Right lobe of liver (tissue), 6 donors: ENCODE results near the gene HPSE2. TPM values are rescaled to one million over a fixed set of nuclear protein-coding genes. Genes with fewer than 3 reads are reported as not detected.
"Not testable (repeated sequence)": the region's sequence is repeated elsewhere in the genome, so short reads cannot be mapped to it uniquely, and the experiment has no call there.

Experiments used
- ATAC-seq, 4 donors: fragments of 200-7000 bp; cut with Tn5 transposase; one replicate each; pipeline ENCODE4 v1.9.1; 2020; ENCODE audit warnings: mild to moderate bottlenecking in 4 of 4, moderate library complexity in 4 of 4
- DNase-seq, 3 donors: peaks; one replicate each; pipeline ENCODE4 v3.0.0-alpha.2; 2020
- H3K27ac ChIP-seq, 3 donors: fragments of 200-600 bp; one replicate each; pipeline ENCODE4 v1.8.0; 2022
- H3K27me3 ChIP-seq, 2 donors: fragments of 200-600 bp; one replicate each; pipeline ENCODE4 v1.8.0; 2022
- H3K36me3 ChIP-seq, 4 donors: fragments of 200-600 bp; sonication (generic) in 1 of 4; one replicate each; pipeline versions ENCODE4 v1.5.1 to v1.8.0; 2017 to 2022; ENCODE audit warnings: control low read depth in 1 of 4
- H3K4me1 ChIP-seq, 4 donors: fragments of 200-600 bp; sonication (generic) in 1 of 4; one replicate each; pipeline versions ENCODE4 v1.5.1 to v1.8.0; 2017 to 2022; ENCODE audit warnings: control low read depth in 1 of 4
- H3K4me3 ChIP-seq, 3 donors: fragments of 200-600 bp; one replicate each; pipeline ENCODE4 v1.8.0; 2022
- H3K9me3 ChIP-seq, 4 donors: fragments of 200-600 bp; sonication (generic) in 1 of 4; one replicate each; pipeline versions ENCODE4 v1.5.1 to v1.8.0; 2017 to 2022; ENCODE audit warnings: control low read depth in 1 of 4
- POLR2A ChIP-seq: fragments of 450-650 bp; IDR thresholded peaks from one replicate; pipeline ENCODE4 v1.6.1; 2017; ENCODE audit warnings: antibody characterized with exemption, mild to moderate bottlenecking
- WGBS: methylation state at CpG from one replicate; pipeline ENCODE4 v1.1.6; 2018; ENCODE audit warnings: low coverage, low lambda C conversion rate; ENCODE audit not compliant: insufficient coverage; ENCODE audit errors: missing lambda C conversion rate; 5-methylcytosine and 5-hydroxymethylcytosine counted together
- intact Hi-C, 2 donors: fragments of 100-400 bp; cut with DNase I; formaldehyde crosslinking; loops; one replicate each; pipeline versions ENCODE4 v1.11.2 to v1.14.1; 2022
- total RNA-seq, 6 experiments: library from RNA; depleted of rRNA in 2 of 6; stranded (reverse); fragments of >200 nt in 2 of 6; fragmentation: NEBNext Ultra II Directional in 3 of 6; extraction: Animal tissue kit (Norgen Biotek cat#: 25700) in 3 of 6; gene quantifications; one replicate each; pipeline versions ENCODE4 v1.1.0 to v1.2.4, GENCODE V29; 2016 to 2023
- TF ChIP-seq, protein P1 (sequence below), 4 donors: fragments of 200-600 bp in 3 of 4; fragments of 450-650 bp in 1 of 4; IDR thresholded peaks; one replicate each; pipeline versions ENCODE4 v1.5.1 to v1.8.0; 2016 to 2022; ENCODE audit warnings: antibody characterized with exemption in 4 of 4, mild to moderate bottlenecking in 2 of 4
- donor health status: DM: no; HTN: yes; CAD: no.
- donor health status: DM: no; HTN: no; CAD: no.
- donor health status: DM: no; HTN: no; CAD: no.
- donor health status: DM: no; HTN: yes; CAD: no.
- donor health status: DM: no; HTN: yes; CAD: no.

HPSE2 gene
- total RNA-seq, 6 experiments from 2014 or later = not detected

GRCh38 chr10:99143011-99143410 lies 92.6 kb downstream of the HPSE2 start:
- DNase-seq (no peak), ATAC-seq (no peak)
- no peaks in the 10 kb centered on the region for H3K4me1 ChIP-seq
- no peaks in the 10 kb centered on the region for H3K36me3 ChIP-seq
- no peak for TF ChIP-seq POLR2A
- TF ChIP-seq, protein P1, sequence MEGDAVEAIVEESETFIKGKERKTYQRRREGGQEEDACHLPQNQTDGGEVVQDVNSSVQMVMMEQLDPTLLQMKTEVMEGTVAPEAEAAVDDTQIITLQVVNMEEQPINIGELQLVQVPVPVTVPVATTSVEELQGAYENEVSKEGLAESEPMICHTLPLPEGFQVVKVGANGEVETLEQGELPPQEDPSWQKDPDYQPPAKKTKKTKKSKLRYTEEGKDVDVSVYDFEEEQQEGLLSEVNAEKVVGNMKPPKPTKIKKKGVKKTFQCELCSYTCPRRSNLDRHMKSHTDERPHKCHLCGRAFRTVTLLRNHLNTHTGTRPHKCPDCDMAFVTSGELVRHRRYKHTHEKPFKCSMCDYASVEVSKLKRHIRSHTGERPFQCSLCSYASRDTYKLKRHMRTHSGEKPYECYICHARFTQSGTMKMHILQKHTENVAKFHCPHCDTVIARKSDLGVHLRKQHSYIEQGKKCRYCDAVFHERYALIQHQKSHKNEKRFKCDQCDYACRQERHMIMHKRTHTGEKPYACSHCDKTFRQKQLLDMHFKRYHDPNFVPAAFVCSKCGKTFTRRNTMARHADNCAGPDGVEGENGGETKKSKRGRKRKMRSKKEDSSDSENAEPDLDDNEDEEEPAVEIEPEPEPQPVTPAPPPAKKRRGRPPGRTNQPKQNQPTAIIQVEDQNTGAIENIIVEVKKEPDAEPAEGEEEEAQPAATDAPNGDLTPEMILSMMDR (IDR thresholded peaks at IDR 0.05) = no peak
- no peak overlapping the region for H3K4me3 ChIP-seq
- H3K9me3 ChIP-seq = no peaks in the 10 kb centered on the region
- intact Hi-C loops = no loop called here
- H3K27ac ChIP-seq = no peak overlapping the region
- H3K27me3 ChIP-seq = no peaks in the 10 kb centered on the region

GRCh38 chr10:99132897-99133296 lies 102.8 kb downstream of the HPSE2 start:
- H3K27ac ChIP-seq, ATAC-seq, H3K9me3 ChIP-seq, H3K27me3 ChIP-seq, H3K4me1 ChIP-seq, H3K4me3 ChIP-seq, intact Hi-C loops, H3K36me3 ChIP-seq, DNase-seq: not testable (repeated sequence)
- WGBS = 20% methylated on average over 1 of the region's 3 CpGs

DNA sequence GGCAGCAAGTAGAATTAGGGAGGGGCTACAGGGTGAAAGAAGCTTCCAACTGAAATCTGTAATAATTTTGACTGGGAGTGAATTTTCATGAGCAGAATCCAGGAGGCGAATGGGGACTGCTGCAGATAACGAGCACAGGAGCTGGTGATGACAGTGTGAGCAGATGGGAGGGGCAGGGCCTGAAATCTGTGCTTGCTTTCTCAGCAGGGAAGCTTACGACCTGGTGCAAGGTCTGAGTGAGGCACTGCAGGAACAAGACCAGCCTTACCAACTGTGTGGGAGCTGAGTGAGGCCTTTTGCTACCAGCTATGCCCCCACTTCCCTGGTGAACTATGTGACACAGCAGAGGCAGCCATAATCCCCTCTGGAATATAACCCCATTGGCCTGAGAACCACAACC lies 109.8 kb downstream of the HPSE2 start:
- TF ChIP-seq POLR2A = no peak
- TF ChIP-seq, protein P1 (IDR thresholded peaks at IDR 0.05) = no peak
- Histone ChIP-seq H3K4me3 (no peak overlapping the region), H3K27me3 (no peaks in the 10 kb centered on the region), H3K36me3 (no peaks in the 10 kb centered on the region), H3K4me1 (no peaks in the 10 kb centered on the region), H3K9me3 (no peaks in the 10 kb centered on the region), H3K27ac (no peak overlapping the region)
- 38% methylated on average over 2 of the region's 3 CpGs for WGBS
- no peak for ATAC-seq
- no peak for DNase-seq
- intact Hi-C loops = no loop called here

- H3K4me3 ChIP-seq = no peak overlapping the region
- no peaks in the 10 kb centered on the region for H3K4me1 ChIP-seq
- no peak overlapping the region for H3K27ac ChIP-seq
- TF ChIP-seq, protein P1 (IDR thresholded peaks at IDR 0.05) = no peak
- TF ChIP-seq POLR2A = no peak
- H3K9me3 ChIP-seq = no peaks in the 10 kb centered on the region
- ATAC-seq (no peak), DNase-seq (no peak)
- H3K36me3 ChIP-seq = no peaks in the 10 kb centered on the region
- no CpG with 5 or more reads among the region's 1 CpG for WGBS
- H3K27me3 ChIP-seq = no peaks in the 10 kb centered on the region
- intact Hi-C loops = no loop called here
Measured at GRCh38 chr10:99124376-99124775, 111.3 kb downstream of the HPSE2 start.

- ATAC-seq (no peak), DNase-seq (no peak)
- H3K27ac ChIP-seq = no peak overlapping the region
- 100% methylated on average over 1 of the region's 5 CpGs for whole genome bisulfite sequencing
- no peak overlapping the region for H3K4me3 ChIP-seq
- TF ChIP-seq POLR2A = no peak
- TF ChIP-seq, protein P1 (IDR thresholded peaks at IDR 0.05) = no peak
- H3K36me3 ChIP-seq = no peaks in the 10 kb centered on the region
- no peaks in the 10 kb centered on the region for H3K9me3 ChIP-seq
- no peaks in the 10 kb centered on the region for H3K4me1 ChIP-seq
- intact Hi-C loops = no loop called here
- H3K27me3 ChIP-seq = no peaks in the 10 kb centered on the region
Measured at GRCh38 chr10:99123851-99124250, 111.8 kb downstream of the HPSE2 start.
